ENCODE data around the gene NCKAP1.
"Not testable (repeated sequence)": the region's sequence is repeated elsewhere in the genome, so short reads cannot be mapped to it uniquely, and the experiment has no call there.

Gene NCKAP1

DNA sequence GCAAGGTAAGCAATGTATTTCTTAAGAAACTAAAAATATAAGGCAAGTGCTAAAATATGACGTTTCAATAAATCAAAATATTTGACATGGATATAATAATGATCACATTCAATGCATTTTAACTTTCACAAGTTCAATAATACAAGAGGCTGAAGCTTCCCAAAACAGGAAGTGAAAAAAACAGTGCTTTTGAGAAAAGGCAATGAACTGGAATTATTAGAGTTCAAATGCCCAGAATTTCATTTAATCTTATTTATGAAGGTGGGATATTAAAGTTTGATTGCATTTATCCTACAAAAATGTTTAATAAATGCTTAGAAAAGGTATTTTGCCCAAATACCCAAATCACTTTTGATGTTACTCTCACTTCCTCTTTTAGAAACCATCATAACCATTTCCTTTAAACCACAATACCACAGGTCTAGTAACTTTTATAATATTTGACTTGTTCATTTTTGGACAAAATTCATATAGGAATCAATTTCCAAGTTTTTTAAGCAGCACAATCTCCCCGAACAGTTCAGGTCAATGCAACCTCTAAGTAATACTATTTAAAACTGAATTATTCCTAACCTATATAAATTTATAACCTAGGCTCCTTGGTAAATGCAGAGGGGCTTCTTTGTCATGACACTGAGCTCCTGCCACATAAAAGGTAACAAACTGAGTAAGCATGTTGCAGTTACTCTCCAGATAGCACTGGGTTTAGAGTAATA lies 2.1 kb downstream of the NCKAP1 start:
- no peak for DNase-seq

DNA sequence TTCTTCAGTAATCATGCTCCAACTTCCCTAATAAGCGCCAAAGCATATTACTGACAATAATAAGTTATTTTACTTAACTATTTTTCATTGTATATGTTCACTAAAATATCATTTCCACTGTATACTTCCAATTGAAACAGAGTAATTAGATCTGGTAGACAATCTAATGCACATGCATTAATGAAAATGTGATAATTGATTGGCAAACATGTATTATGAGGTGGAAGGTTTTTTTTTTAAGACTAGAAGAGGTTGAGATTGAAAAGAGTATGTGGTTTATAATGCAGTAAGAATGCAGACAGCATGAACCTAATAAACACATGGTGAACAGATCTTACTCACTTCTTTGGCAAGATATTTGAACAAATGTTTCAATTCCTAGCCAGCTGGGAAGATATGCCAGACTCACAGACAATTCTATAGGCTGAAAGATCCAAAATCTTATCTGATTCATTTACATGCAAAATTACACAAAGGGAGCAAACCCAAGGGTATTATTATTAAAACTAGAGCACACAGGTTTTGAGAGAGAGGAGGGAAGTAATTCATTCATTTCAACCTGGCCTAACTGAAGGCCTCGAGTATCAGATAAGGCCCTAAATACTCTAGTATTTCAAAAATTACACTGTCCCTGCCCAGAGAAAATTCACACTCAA lies 2.8 kb downstream of the NCKAP1 start:
- DNase-seq, result no peak

DNA sequence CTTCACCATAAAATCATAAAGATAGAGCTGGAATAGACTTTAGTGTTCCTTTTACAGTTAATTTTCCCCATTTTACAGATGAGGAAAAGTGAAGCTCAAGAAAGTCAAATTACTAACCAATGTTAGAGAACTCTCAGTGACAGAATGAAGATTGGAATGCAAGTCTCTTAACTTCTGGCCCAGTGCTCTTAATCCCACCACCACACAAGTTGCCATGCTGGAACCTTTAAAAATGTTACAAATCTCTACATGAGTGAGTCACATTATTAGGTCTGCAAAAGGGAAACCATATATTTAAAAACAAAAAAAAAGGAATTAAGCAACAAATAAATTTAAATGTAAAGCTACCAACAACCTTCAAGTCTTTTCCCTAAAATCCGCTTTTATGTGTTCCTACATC lies 3.5 kb downstream of the NCKAP1 start:
- DNase-seq, result no peak

DNA sequence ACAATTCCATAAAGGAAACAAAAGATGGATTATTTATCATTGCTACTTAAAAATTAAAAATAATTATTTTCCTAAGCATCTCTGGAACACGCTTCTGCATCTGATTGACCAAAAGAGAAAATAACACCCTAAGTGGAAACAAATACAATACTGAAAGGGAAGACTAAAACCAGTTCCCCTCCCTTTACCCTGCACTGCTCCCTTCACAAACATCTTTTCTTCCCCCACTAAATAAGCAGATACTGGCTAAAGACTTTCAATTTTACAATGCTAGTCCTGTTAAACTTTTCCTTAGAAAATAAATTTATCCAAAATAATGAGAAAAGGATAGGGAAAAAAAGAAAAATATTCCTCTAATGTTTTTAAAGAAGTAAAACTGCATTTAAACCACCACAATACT lies 4.3 kb downstream of the NCKAP1 start:
- no peak for DNase-seq

DNA sequence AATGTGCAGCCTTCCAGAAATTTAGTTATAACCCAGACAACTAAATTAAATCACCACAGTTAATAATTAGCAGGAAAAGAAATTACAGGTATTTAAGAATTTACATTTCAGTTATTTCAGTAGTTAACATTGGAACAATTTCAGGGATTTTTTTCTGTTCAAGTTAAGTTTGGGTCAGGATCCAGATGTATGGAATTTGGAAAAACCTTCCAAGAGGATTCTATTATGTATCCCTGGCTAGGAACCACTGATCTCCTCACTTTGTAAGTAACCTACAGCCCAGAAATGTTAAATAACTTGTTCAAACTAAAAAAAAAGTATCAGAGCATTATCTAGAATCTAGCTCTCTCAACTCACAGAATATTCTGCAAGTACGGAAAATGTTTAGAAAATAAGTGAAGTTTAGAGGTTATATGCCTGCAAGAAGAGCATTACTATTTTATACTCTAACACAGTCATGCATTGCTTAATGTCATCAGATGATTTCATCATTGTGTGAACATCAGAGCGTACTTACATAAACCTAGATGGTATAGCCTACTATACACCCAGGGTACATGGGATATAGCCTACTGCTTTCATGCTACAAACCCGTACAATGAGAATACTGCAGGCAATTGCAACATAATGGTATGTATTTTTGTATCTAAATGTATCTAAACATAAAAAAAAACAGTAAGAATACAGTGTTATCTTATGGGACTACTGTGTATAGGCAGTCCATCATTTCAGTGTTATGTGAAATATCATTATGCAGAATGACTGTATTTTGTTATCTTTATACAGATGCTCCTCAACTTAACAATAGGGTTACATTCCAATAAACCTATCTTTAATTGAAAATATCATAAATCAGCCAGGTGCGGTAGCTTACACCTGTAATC lies 6.1 kb downstream of the NCKAP1 start:
- DNase-seq, result no peak

DNA sequence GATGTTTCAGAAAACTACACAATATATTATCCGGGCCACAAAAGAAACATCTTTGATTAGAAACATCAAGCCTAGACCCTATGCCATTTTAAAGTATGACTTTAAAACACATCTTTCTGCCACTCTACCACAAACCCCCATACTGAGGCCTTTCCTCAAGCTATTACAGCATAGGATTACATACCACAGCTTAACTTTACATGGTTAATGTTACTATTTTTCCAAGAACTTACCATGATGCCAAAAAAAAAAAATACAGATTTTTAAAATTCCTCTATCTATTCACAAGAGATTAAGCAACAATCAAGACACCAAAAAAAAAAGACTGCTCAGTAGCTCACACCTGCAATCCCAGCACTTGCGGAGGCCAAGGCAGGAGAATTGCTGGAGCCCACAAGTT lies 9.0 kb downstream of the NCKAP1 start:
- no peak for DNase-seq

DNA sequence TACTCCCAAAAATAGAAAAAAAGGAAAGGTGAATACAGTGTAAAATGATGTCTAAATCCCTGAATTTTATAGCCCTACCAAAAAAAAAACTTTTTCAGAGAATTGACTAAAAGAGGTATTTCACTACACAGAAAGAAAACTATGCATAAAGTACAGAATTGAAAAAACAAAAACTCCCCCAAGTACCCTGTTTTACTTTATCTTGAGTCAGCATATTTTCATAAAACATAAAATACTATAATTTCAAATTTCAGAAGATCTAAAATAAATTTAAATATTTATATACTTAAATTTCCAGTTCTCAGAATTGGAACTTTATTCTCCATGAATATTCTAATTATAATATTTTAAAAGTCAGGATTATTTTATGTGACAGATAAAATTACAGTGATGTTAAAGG lies 10.1 kb downstream of the NCKAP1 start:
- DNase-seq, result no peak

DNA sequence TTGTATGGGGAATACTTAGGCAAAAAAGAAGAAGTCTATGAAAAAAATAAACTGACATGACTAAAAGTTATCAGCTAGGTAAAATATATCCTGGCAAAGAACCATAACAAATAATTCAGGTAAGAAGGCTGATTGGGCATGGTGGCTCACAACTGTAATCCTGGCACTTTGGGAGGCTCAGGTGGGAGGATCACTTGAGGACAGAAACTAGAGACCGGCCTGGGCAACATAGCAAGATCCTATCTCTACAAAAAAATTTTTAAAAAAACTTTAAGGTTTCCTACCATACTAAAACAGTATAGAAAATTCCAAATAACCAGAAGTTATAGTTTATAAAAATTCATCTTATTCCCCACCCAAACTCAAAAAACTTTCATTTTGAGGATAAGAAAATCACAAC lies 10.8 kb downstream of the NCKAP1 start:
- no peak for DNase-seq

DNA sequence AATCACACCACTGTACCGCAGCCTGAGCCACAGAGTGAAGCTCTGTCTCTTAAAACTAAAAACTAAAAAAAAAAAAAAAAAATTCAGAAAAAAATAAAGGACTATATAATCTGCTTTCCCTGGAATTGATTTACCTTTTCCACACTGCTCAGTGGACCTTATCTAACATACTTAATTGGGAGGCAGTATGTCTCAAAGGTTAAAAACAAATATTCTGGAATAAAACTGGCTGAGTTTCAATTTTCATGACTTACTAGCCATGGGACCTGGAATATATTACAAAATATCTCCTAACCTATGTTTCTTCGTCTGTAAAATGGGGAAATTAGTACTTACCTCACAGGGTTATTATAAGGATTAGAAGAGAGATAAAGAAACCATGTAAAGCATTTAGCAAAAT lies 11.8 kb downstream of the NCKAP1 start:
- no peak for DNase-seq

DNA sequence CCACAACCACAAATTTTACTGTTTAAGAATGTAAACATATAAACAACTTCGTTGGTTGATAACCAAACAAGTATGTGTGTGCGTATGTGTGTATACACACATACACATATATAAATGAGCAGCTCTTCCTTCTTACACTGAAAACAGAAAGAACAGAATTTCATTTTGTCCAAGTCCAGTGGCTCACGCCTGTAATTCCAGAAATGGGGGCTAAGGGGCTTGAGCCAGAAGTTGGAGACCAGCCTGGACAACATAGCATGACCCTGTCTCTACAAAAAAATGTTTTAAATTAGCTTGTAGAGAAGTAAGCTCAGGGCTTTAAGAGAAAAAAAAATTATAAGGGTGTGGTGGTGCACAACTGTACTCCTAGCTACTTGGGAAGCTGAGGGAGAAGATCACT lies 12.3 kb downstream of the NCKAP1 start:
- no peak for DNase-seq

DNA sequence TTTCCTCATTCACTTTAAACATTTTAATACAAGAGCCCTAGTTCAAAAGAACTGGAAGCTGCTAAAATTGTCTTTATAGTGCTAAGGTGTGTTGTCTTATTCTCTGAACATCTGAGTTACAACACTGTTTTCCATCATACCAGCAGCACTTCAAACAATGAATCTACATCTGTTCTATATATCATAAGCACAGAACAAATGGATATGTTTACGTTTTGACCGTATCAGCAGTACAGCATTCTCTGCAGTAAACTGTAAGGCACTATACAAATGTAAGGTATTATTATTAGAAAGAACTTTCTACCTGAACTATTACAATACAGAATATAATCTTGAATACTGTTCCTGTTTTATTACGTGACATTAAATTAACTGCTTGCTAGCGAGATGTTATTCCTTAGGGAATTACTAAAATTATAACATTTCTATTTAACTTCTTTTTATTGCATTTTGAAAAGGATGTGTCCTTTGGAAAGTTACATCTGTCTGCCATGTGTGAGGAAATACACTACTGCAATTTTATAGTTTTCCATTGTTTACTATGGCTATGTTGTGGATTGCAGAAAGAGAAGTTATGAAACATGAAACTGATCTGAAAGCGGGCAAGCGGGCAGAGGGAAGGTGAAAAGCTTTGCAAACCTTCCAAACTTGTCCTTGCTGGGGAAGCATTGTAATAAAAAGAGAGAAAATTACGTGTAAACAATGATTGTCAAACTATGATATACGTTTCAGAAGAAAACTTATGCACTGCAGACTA lies 13.7 kb downstream of the NCKAP1 start:
- no peak for DNase-seq

DNA sequence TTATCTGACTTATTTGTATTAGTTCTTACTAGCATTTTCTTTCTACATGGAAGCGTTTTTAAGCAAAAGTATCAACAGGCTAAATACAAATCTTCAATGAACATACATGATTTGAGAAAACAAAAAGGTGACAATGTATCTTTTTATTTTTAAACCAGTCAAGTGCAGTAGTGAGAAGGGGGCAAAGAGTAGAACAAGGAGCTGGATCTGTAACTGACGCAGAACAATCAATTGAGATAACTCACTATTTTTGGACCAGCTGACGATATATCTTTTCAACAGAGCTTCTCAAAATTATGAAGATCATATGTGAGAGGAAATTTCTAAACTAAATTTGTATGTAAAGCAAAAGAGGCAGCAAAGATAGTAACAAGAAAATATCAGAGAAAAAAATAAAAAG lies 15.5 kb downstream of the NCKAP1 start:
- DNase-seq, result no peak

DNA sequence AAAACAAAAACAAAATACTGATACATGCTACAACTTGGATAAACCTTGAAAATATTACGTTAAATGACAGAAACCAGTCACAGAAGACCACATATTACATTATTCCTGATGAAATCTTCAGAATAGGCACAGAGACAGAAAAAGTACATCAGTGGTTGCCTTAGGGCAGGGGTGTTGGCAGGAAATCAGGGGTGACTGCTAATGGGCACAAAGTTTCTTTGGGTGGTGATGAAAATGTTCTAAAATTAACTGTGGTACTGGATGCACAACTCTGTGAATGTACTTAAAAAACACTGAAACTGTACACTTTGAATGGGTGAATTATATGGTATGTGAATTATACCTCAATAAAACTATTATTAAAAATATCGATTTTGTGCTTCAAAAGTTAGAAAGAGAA lies 16.6 kb downstream of the NCKAP1 start:
- no peak for DNase-seq

DNA sequence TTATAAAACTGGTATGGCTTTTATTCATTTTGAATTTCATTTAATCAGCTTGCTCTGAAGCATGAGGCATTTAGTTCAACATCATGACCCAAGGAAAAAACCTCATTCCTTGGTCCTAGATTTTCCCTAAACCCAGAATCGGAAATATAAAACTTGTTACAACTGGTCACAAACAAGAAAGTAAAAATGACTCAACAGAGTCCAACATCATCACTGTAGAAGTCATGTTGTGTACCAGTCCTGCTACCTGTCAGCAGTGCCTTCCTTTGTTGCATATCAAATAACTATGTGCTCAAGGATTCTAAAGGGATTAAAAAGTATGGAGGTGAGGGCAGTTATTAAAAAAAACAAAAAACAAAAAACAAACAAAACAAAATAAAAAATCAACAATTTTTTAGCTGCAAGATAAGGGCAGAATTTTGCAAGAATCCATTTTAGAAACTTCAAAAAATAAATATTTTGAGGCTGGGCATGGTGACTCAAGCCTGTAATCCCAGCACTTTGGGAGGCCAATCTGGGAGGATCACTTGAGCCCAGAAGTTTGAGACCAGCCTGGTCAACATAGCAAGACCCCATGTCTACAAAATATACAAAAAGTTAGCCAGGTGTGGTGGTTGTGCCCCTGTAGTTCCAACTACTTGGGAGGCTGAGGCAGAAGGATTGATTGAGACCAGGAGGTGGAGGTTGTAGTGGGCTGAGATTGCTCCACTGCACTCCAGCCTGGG lies 18.4 kb downstream of the NCKAP1 start:
- no peak for DNase-seq

DNA sequence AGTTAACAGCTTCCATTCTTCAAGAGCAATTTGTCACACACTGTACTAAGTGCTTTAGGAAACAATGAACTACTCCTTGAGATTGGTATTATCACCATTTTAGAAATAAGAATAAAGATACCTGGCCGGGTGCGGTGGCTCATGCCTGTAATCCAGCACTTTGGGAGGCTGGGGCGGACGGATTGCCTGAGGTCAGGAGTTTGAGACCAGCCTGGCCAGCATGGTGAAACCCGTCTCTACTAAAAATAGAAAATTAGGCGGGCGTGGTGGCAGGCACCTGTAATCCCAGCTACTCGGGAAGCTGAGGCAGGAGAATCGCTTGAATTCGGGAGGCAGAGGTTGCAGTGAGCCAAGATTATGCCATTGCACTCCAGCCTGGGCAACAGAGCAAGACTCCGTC lies 20.4 kb downstream of the NCKAP1 start:
- not testable (repeated sequence) for DNase-seq

DNA sequence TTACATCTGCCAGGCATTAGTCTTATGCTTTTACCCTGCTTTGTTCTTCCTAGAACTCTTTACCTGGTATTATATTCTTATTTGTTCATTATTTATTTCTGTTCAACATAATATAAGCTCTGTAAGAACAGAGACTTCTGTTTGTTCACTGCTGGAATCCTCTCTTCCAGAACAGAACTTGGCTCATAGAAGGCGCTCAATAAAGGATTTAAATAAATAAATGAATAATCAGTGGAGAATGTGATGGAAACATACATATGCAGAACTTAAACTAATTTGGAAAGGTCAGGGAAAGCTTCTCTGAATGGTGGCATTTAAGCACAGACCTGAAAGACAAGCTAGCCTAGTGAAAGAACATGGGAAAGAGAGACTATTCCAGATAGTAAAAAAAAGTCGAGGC lies 24.3 kb downstream of the NCKAP1 start:
- DNase-seq, result no peak

DNA sequence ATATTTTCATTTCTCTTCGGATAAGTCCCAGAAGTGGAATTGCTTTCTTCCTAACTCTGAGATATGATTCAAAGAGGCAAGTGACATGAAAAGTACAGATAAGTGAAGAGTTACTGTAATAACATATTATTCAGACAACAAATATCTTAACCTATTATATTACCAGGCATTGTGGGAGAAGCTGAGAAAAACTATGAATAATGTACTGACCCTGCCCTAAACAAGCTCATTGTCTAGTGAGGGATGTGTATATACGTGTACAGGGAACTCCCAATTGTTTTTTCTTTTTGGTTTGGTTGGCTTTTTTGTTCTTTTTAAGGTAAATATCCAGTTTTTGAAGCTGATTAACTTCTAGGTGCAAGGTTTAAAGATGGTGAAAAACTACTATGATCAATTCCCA lies 26.5 kb downstream of the NCKAP1 start:
- DNase-seq, result no peak

DNA sequence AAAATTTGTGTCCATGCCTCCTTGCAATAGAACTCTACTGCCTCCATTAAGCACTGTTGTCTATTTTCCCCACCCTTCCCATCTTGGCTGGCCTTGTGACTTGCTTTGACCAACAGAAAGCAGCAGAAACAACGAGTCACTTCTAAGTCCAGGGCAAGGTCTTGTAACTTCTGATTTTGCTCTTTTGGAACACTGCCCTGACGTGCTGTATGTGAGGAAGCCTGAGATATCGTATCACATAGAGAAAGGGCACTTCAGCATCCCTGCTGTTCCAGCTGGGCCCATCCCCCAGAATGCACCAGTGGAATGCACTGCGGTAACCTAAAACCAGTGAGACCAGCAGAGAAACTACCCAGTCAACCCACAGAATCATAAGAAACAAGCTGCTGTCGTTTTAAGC lies 28.1 kb downstream of the NCKAP1 start:
- DNase-seq, result no peak

DNA sequence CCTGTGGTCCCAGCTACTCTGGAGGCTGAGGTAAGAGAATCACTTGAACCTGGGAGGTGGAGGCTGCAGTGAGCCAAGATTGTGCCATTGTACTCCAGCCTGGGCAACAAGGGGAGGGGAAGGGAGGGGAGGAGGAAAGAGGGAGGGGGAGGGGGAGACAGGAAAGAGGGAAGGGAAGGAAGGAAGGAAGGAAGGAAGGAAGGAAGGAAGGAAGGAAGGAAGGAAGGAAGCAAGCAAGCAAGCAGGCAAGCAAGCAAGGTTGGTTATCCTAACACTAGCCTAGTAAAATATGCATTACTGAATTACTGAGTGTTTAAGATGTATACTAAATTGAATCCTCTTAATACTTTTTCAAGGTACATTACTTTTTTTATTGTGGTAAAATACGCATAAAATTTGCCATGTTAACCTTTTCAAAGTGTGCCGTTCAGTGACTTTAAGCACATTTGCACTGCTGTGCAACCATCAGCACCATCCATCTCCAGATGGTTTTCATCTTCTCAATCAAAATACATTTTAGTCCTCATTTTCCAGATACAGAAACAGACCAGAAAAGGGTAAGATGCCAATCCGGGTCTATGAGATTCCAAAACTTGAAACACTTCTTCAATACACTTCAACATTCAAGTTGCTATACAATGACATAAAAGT lies 28.9 kb downstream of the NCKAP1 start:
- no peak for DNase-seq

DNA sequence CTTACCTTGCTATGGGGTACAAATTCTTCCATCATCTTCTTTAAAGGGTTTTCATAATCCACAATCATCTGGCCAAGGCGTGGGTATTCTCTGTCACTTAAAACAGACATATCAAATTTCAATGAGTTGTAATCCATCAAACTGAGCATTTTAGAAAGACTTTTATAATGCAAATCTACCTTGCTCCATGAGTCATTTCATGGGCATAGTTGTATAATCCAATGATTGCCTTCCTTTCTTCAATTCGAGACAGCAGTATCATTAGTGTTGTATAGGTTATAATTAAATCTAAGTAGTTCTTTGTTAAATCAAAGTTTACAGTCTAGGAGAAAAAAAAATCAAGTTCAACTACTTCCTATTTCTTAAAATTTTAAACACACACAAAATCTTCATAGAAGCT lies 36.3 kb downstream of the NCKAP1 start:
- DNase-seq, result no peak

DNA sequence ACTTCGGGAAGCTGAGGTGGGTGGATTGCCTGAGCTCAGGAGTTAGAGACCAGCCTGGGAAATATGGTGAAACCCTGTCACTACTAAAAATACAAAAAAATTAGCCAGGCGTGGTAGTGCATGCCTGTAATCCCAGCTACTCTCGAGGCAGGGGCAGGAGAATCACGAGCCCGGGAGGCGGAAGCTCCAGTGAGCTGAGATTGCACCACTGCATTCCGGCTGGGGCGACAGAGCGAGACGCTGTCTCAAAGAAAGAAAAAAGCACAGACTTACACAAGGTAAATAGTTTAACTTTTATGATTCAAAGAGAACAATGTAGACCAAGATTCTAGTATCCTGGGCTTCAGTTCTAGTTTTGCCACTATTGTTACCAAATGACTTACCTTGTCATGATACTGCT lies 37.4 kb downstream of the NCKAP1 start:
- no peak for DNase-seq

Data from NCI-H1048 (cell line).